H9 (cell line): ENCODE data around the gene FGF12. TPM values are rescaled to one million over a fixed set of nuclear protein-coding genes. Genes with fewer than 3 reads are reported as not detected.

Source experiments
- DNase-seq: peaks from one replicate; pipeline ENCODE4 v3.0.0-alpha.2; 2017
- H2AFZ ChIP-seq: one replicate; pipeline ENCODE4 v1.6.1; 2013; ENCODE audit warnings: mild to moderate bottlenecking, low read length, control low read depth, moderate library complexity
- H2AK5ac ChIP-seq: 2 replicates; pipeline ENCODE4 v1.6.1; 2013; ENCODE audit warnings: low read length, control low read depth, mixed read lengths; ENCODE audit not compliant: insufficient read length
- H2BK120ac ChIP-seq: one replicate; pipeline ENCODE4 v1.6.1; 2013; ENCODE audit warnings: low read depth, mild to moderate bottlenecking, low read length, control low read depth, inconsistent platforms; ENCODE audit not compliant: poor library complexity, severe bottlenecking
- H2BK12ac ChIP-seq: 2 replicates; pipeline ENCODE4 v1.6.1; 2013; ENCODE audit warnings: low read length, control low read depth, mixed read lengths, low read depth; ENCODE audit not compliant: insufficient read length
- H2BK15ac ChIP-seq: 2 replicates; pipeline ENCODE4 v1.6.1; 2013; ENCODE audit warnings: low read depth, low read length, control low read depth
- H2BK20ac ChIP-seq: one replicate; pipeline ENCODE4 v1.6.1; 2013; ENCODE audit warnings: low read depth, mild to moderate bottlenecking, low read length, control low read depth, inconsistent platforms; ENCODE audit not compliant: poor library complexity, severe bottlenecking
- H2BK5ac ChIP-seq: 2 replicates; pipeline ENCODE4 v1.6.1; 2013; ENCODE audit warnings: low read length, control low read depth, mixed read lengths; ENCODE audit not compliant: insufficient read length
- H3K14ac ChIP-seq: 2 replicates; pipeline ENCODE4 v1.6.1; 2013; ENCODE audit warnings: low read length, control low read depth; ENCODE audit not compliant: insufficient read depth
- H3K18ac ChIP-seq: 2 replicates; pipeline ENCODE4 v1.6.1; 2013; ENCODE audit warnings: low read depth, mild to moderate bottlenecking, mixed read lengths, low read length, control low read depth; ENCODE audit not compliant: insufficient read length
- H3K23ac ChIP-seq: 2 replicates; pipeline ENCODE4 v1.6.1; 2013; ENCODE audit warnings: low read length, control low read depth, mixed read lengths, low read depth; ENCODE audit not compliant: insufficient read length
- H3K23me2 ChIP-seq: 2 replicates; pipeline ENCODE4 v1.6.1; 2013; ENCODE audit warnings: low read depth, mild to moderate bottlenecking, mixed read lengths, low read length, control low read depth; ENCODE audit not compliant: insufficient read length, poor library complexity, severe bottlenecking
- H3K27ac ChIP-seq: 2 replicates; pipeline ENCODE4 v1.5.1; 2013; ENCODE audit warnings: low read length, control low read depth, mixed read lengths, low read depth; ENCODE audit not compliant: insufficient read length
- H3K27me3 ChIP-seq: 2 replicates; pipeline ENCODE4 v1.6.1; 2013; ENCODE audit warnings: low read length, control low read depth, inconsistent platforms; ENCODE audit not compliant: insufficient read depth
- H3K4ac ChIP-seq: 2 replicates; pipeline ENCODE4 v1.6.1; 2013; ENCODE audit warnings: low read depth, mild to moderate bottlenecking, control low read depth, inconsistent platforms, low read length, moderate library complexity
- H3K4me1 ChIP-seq: 2 replicates; pipeline ENCODE4 v1.6.1; 2013; ENCODE audit warnings: low read length, control low read depth, inconsistent platforms; ENCODE audit not compliant: insufficient read depth
- H3K4me2 ChIP-seq: 2 replicates; pipeline ENCODE4 v1.6.1; 2013; ENCODE audit warnings: low read length, control low read depth, mixed read lengths; ENCODE audit not compliant: insufficient read length, insufficient read depth
- H3K56ac ChIP-seq: 2 replicates; pipeline ENCODE4 v1.6.1; 2013; ENCODE audit warnings: low read depth, mild to moderate bottlenecking, mixed read lengths, low read length, control low read depth; ENCODE audit not compliant: insufficient read length
- H3K79me1 ChIP-seq: 2 replicates; pipeline ENCODE4 v1.6.1; 2013; ENCODE audit warnings: low read depth, mild to moderate bottlenecking, moderate library complexity, low read length, control low read depth, inconsistent platforms; ENCODE audit not compliant: insufficient read depth, poor library complexity, severe bottlenecking
- H3K79me2 ChIP-seq: 2 replicates; pipeline ENCODE4 v1.6.1; 2013; ENCODE audit warnings: low read length, control low read depth, inconsistent platforms; ENCODE audit not compliant: insufficient read depth
- H3K9ac ChIP-seq: 2 replicates; pipeline ENCODE4 v1.6.1; 2013; ENCODE audit warnings: low read length, control low read depth, mixed read lengths; ENCODE audit not compliant: insufficient read length; ENCODE audit errors: extremely low read depth
- H3K9me3 ChIP-seq: one replicate; pipeline ENCODE4 v1.6.1; 2013; ENCODE audit warnings: low read depth, low read length, inconsistent platforms; ENCODE audit not compliant: control insufficient read depth
- H3T11ph ChIP-seq: one replicate; pipeline ENCODE4 v1.6.1; 2013; ENCODE audit warnings: mild to moderate bottlenecking, low read length, control low read depth, inconsistent platforms
- H4K20me1 ChIP-seq: one replicate; pipeline ENCODE4 v1.6.1; 2013; ENCODE audit not compliant: control insufficient read depth, insufficient read length, insufficient read depth
- H4K5ac ChIP-seq: 2 replicates; pipeline ENCODE4 v1.6.1; 2013; ENCODE audit warnings: low read depth, mild to moderate bottlenecking, mixed read lengths, low read length, control low read depth; ENCODE audit not compliant: insufficient read length
- H4K8ac ChIP-seq: replicated peaks from 2 replicates; pipeline ENCODE4 v1.6.1; 2013; ENCODE audit warnings: low read length, control low read depth, mixed read lengths, low read depth; ENCODE audit not compliant: insufficient read length
- H4K91ac ChIP-seq: 2 replicates; pipeline ENCODE4 v1.6.1; 2013; ENCODE audit warnings: low read depth, mild to moderate bottlenecking, moderate library complexity, mixed read lengths, low read length, control low read depth; ENCODE audit not compliant: insufficient read length
- H3K27ac Mint-ChIP-seq, 3 experiments: 2 replicates in 2 of 3; 3 replicates in 1 of 3; pipeline ENCODE4 v1.8.0; 2020 to 2021; ENCODE audit warnings: mixed read lengths in 3 of 3, mild to moderate bottlenecking in 1 of 3, moderate library complexity in 1 of 3
- H3K27me3 Mint-ChIP-seq: 2 replicates; pipeline ENCODE4 v1.8.0; 2021; ENCODE audit warnings: low read depth, mild to moderate bottlenecking, moderate library complexity, mixed read lengths
- H3K36me3 Mint-ChIP-seq, 3 experiments: 2 replicates in 2 of 3; 3 replicates in 1 of 3; pipeline ENCODE4 v1.8.0; 2020 to 2021; ENCODE audit warnings: low read depth in 3 of 3, mixed read lengths in 3 of 3; ENCODE audit not compliant: insufficient read depth in 1 of 3
- H3K4me1 Mint-ChIP-seq, 2 experiments: 2 replicates each; pipeline ENCODE4 v1.8.0; 2020; ENCODE audit warnings: mixed read lengths in 2 of 2
- H3K4me3 Mint-ChIP-seq, 2 experiments: 2 replicates in 1 of 2; 3 replicates in 1 of 2; pipeline ENCODE4 v1.8.0; 2020 to 2021; ENCODE audit warnings: mild to moderate bottlenecking in 2 of 2, mixed read lengths in 2 of 2, moderate library complexity in 1 of 2
- H3K9me3 Mint-ChIP-seq, 2 experiments: 2 replicates in 1 of 2; 3 replicates in 1 of 2; pipeline ENCODE4 v1.8.0; 2020; ENCODE audit warnings: mild to moderate bottlenecking in 2 of 2, mixed read lengths in 2 of 2, moderate library complexity in 1 of 2
- WGBS: extraction: QIAGEN DNeasy Blood & Tissue Kit; methylation state at CpG from one replicate; pipeline ENCODE4 v1.1.7; 2013; ENCODE audit warnings: missing lambda C conversion rate, low lambda C conversion rate, mixed read lengths; ENCODE audit not compliant: insufficient read length; ENCODE audit errors: extremely low coverage; 5-methylcytosine and 5-hydroxymethylcytosine counted together
- total RNA-seq: library from RNA; stranded (reverse); gene quantifications from 2 replicates; pipeline ENCODE4 v1.2.1, GENCODE V29; 2021
- TF ChIP-seq, protein P1 (sequence below): fragments of 200-600 bp; sonication (generic); conservative IDR thresholded peaks from 3 replicates; pipeline ENCODE4 v1.8.0; 2021; ENCODE audit warnings: antibody characterized with exemption, mild to moderate bottlenecking

FGF12 gene
- total RNA-seq, 1 experiment from 2014 or later = 5.6 TPM

DNA sequence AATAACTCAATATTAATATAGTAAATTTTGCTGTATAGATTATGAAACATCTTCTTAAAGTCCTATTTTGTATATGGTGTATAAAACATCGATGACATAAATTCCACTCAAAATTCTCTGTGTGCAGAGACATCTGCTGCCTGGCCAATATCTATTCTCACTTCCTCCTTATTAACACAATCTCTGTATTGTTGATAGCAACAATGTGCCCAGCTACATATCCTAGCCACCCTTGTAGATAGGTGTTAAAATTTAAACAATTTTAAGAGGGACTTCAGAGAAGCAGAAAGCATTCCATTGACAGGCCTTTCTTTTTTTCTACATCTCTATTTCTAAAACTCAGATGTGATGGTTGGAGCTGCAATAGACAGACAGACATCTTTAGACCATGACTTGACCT, 72.3 kb downstream of the FGF12 start:
- Mint-ChIP-seq H3K36me3 (no peaks in the 10 kb centered on the region), H3K4me1 (peaks cover 3 to 15% of the 10 kb centered on the region in 2 experiments), H3K27ac (no peak overlapping the region), H3K4me3 (no peak overlapping the region), H3K9me3 (no peaks in the 10 kb centered on the region), H3K27me3 (no peaks in the 10 kb centered on the region)
- H3T11ph ChIP-seq = no peak overlapping the region
- no peak overlapping the region for H2BK20ac ChIP-seq
- no peak overlapping the region for H2BK5ac ChIP-seq
- no peak overlapping the region for H4K8ac ChIP-seq
- no peak overlapping the region for H2BK12ac ChIP-seq
- H3K27me3 ChIP-seq = no peaks in the 10 kb centered on the region
- no peak overlapping the region for H3K14ac ChIP-seq
- H2AFZ ChIP-seq = no peak overlapping the region
- no peak overlapping the region for H3K27ac ChIP-seq
- H3K23me2 ChIP-seq = no peaks in the 10 kb centered on the region
- no peak overlapping the region for H3K23ac ChIP-seq
- no peak overlapping the region for H4K5ac ChIP-seq
- H3K79me2 ChIP-seq = no peaks in the 10 kb centered on the region
- H4K91ac ChIP-seq = no peak overlapping the region
- H4K20me1 ChIP-seq = no peaks in the 10 kb centered on the region
- no peak overlapping the region for H2BK15ac ChIP-seq
- no peaks in the 10 kb centered on the region for H3K9me3 ChIP-seq
- H3K4ac ChIP-seq = no peak overlapping the region
- no peak for DNase-seq
- no peaks in the 10 kb centered on the region for H3K79me1 ChIP-seq
- no peak overlapping the region for H2BK120ac ChIP-seq
- H3K4me1 ChIP-seq = no peaks in the 10 kb centered on the region
- no peak overlapping the region for H3K18ac ChIP-seq
- WGBS = no CpG with 5 or more reads among the region's 1 CpG
- no peak overlapping the region for H3K56ac ChIP-seq
- TF ChIP-seq, protein P1, sequence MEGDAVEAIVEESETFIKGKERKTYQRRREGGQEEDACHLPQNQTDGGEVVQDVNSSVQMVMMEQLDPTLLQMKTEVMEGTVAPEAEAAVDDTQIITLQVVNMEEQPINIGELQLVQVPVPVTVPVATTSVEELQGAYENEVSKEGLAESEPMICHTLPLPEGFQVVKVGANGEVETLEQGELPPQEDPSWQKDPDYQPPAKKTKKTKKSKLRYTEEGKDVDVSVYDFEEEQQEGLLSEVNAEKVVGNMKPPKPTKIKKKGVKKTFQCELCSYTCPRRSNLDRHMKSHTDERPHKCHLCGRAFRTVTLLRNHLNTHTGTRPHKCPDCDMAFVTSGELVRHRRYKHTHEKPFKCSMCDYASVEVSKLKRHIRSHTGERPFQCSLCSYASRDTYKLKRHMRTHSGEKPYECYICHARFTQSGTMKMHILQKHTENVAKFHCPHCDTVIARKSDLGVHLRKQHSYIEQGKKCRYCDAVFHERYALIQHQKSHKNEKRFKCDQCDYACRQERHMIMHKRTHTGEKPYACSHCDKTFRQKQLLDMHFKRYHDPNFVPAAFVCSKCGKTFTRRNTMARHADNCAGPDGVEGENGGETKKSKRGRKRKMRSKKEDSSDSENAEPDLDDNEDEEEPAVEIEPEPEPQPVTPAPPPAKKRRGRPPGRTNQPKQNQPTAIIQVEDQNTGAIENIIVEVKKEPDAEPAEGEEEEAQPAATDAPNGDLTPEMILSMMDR = no peak
- H3K9ac ChIP-seq = no peak overlapping the region
- no peak overlapping the region for H3K4me2 ChIP-seq
- H2AK5ac ChIP-seq = no peak overlapping the region
